HCT116 (cell line): Measurements from ENCODE around the gene PHLDB3. TPM values are rescaled to one million over a fixed set of nuclear protein-coding genes. Genes with fewer than 3 reads are reported as not detected.
A peak's percentile ranks its signal among the peaks of the same experiment; 100 is the strongest.

Experiments
- ATAC-seq: fragments of 200-7000 bp; cut with Tn5 transposase; 2 replicates; pipeline ENCODE4 v1.9.1; 2020; ENCODE audit warnings: mild to moderate bottlenecking, moderate library complexity
- BruUV-seq: library from RNA; stranded (reverse); fragments of 400-500 nt; replicated peaks from 2 replicates; lab custom pipeline; 2021; lab: Mats Ljungman, UMichigan
- CTCF ChIA-PET: fragments of 300-600 bp; sonication (Branson Sonifier 250); formaldehyde crosslinking; loops from one replicate; lab custom pipeline; 2021; ENCODE audit warnings: antibody characterized with exemption; lab: Charles Lee
- POLR2A ChIA-PET: fragments of 300-600, 350-600 bp; sonication (Branson Sonifier 250); formaldehyde crosslinking; loops from one replicate; lab custom pipeline; 2021; ENCODE audit warnings: antibody characterized with exemption; lab: Charles Lee
- RAD21 ChIA-PET, 2 experiments: fragments of 300-600 bp; sonication (Branson Sonifier 250); formaldehyde crosslinking; loops; one replicate each; lab custom pipeline; 2023; ENCODE audit warnings: low total read pairs in 2 of 2; ENCODE audit not compliant: uncharacterized antibody in 2 of 2, unreplicated experiment in 2 of 2, low non-redundant PET in 1 of 2; lab: Charles Lee
- DNase-seq: peaks from one replicate; pipeline ENCODE4 v3.0.0-alpha.2; 2010; ENCODE audit warnings: low read depth, low spot score
- H2AFZ ChIP-seq: fragments of 200-600 bp; shearing (Covaris generic), sonication (generic); 2 replicates; pipeline ENCODE4 v1.6.1; 2017; ENCODE audit warnings: low read depth, mixed run types, mixed read lengths, antibody characterized with exemption, low read length; ENCODE audit not compliant: poor library complexity, severe bottlenecking
- H3K27ac ChIP-seq: 2 replicates; pipeline ENCODE4 v1.5.1; 2012; ENCODE audit warnings: low read depth, low read length
- H3K27me3 ChIP-seq: fragments of 200-600 bp; sonication (generic); 2 replicates; pipeline ENCODE4 v1.6.1; 2016; ENCODE audit warnings: mixed run types, low read length, mixed read lengths; ENCODE audit not compliant: insufficient read depth
- H3K36me3 ChIP-seq, 2 experiments: fragments of 200-500 bp in 1 of 2; fragments of 200-600 bp in 1 of 2; sonication (Bioruptor generic) in 1 of 2; sonication (generic) in 1 of 2; 2 replicates each; pipeline versions ENCODE4 v1.5.1 to v1.6.1; 2014 to 2016; ENCODE audit warnings: low read length in 2 of 2, inconsistent platforms in 1 of 2, mixed read lengths in 1 of 2, mixed run types in 1 of 2; ENCODE audit not compliant: insufficient read depth in 2 of 2, control insufficient read depth in 1 of 2
- H3K4me1 ChIP-seq, 2 experiments: fragments of 200-600 bp in 1 of 2; sonication (generic) in 1 of 2; 2 replicates each; pipeline versions ENCODE4 v1.5.1 to v1.6.1; 2012 to 2017; ENCODE audit warnings: low read length in 2 of 2, inconsistent platforms in 1 of 2, mild to moderate bottlenecking in 1 of 2, mixed read lengths in 1 of 2, mixed run types in 1 of 2, moderate library complexity in 1 of 2; ENCODE audit not compliant: insufficient read depth in 2 of 2, control insufficient read depth in 1 of 2
- H3K4me2 ChIP-seq: fragments of 200-600 bp; sonication (generic); 2 replicates; pipeline ENCODE4 v1.6.1; 2017; ENCODE audit warnings: mixed run types, low read length, mixed read lengths
- H3K4me3 ChIP-seq, 2 experiments: fragments of 200-600 bp in 1 of 2; sonication (generic) in 1 of 2; replicated peaks in 1 of 2; 2 replicates each; pipeline ENCODE4 v1.5.1; 2011 to 2016; ENCODE audit warnings: low read length in 2 of 2, control low read depth in 1 of 2, low read depth in 1 of 2, mild to moderate bottlenecking in 1 of 2, mixed read lengths in 1 of 2, mixed run types in 1 of 2
- H3K79me2 ChIP-seq: fragments of 200-600 bp; sonication (generic); 2 replicates; pipeline ENCODE4 v1.6.1; 2017; ENCODE audit warnings: mild to moderate bottlenecking, mixed run types, low read length, moderate library complexity, mixed read lengths; ENCODE audit not compliant: insufficient read depth
- H3K9ac ChIP-seq: fragments of 200-600 bp; sonication (generic); 2 replicates; pipeline ENCODE4 v1.6.1; 2016; ENCODE audit warnings: low read length, mixed read lengths
- H3K9me2 ChIP-seq: fragments of 200-600 bp; sonication (generic), shearing (Covaris generic); 2 replicates; pipeline ENCODE4 v1.6.1; 2017; ENCODE audit warnings: mixed run types, mild to moderate bottlenecking, moderate library complexity; ENCODE audit not compliant: insufficient read depth
- H3K9me3 ChIP-seq, 2 experiments: fragments of 200-500 bp in 1 of 2; fragments of 200-600 bp in 1 of 2; sonication (Bioruptor generic) in 1 of 2; sonication (generic) in 1 of 2; 2 replicates each; pipeline ENCODE4 v1.6.1; 2014 to 2017; ENCODE audit warnings: low read length in 2 of 2, mixed read lengths in 2 of 2, inconsistent platforms in 1 of 2, low read depth in 1 of 2, mild to moderate bottlenecking in 1 of 2, mixed run types in 1 of 2, moderate library complexity in 1 of 2; ENCODE audit not compliant: control insufficient read depth in 1 of 2, insufficient read depth in 1 of 2
- H4K20me1 ChIP-seq: fragments of 200-600 bp; sonication (generic), shearing (Covaris generic); 2 replicates; pipeline ENCODE4 v1.6.1; 2017; ENCODE audit warnings: mixed run types, mild to moderate bottlenecking, moderate library complexity; ENCODE audit not compliant: insufficient read depth
- EZH2 ChIP-seq: fragments of 200-600 bp; sonication (generic); IDR thresholded peaks from 2 replicates; pipeline ENCODE4 v1.6.1; 2017; ENCODE audit warnings: antibody characterized with exemption, mixed run types
- FOSL1 ChIP-seq: IDR thresholded peaks from 2 replicates; pipeline ENCODE4 v1.6.1; 2012; ENCODE audit warnings: low read depth
- RAD21 ChIP-seq: IDR thresholded peaks from 2 replicates; pipeline ENCODE4 v1.6.1; 2012; ENCODE audit warnings: low read depth, mild to moderate bottlenecking
- SIN3A ChIP-seq: IDR thresholded peaks from 2 replicates; pipeline ENCODE4 v1.6.1; 2012; ENCODE audit warnings: low read depth
- SRF ChIP-seq: IDR thresholded peaks from 2 replicates; pipeline ENCODE4 v1.6.1; 2012; ENCODE audit warnings: low read depth
- ZNF274 ChIP-seq: fragments of 200-500 bp; sonication (Bioruptor generic); IDR thresholded peaks from 2 replicates; pipeline ENCODE4 v1.6.1; 2014; ENCODE audit warnings: mild to moderate bottlenecking, low read depth, low read length, inconsistent platforms
- intact Hi-C: fragments of 100-400 bp; cut with micrococcal nuclease; formaldehyde crosslinking; loops from 2 replicates; pipeline ENCODE4 v1.10.0; 2022
- total RNA-seq: library from RNA; stranded (reverse); gene quantifications from one replicate; pipeline ENCODE4 v1.2.1, GENCODE V29; 2021; ENCODE audit not compliant: unreplicated experiment
- TF ChIP-seq, protein P1 (sequence below): IDR thresholded peaks from 2 replicates; pipeline ENCODE4 v1.6.1; 2012
- TF ChIP-seq, protein P2 (sequence below), 3 experiments: fragments of 200-600 bp in 1 of 3; sonication (generic) in 1 of 3; IDR thresholded peaks in 2 of 3; conservative IDR thresholded peaks in 1 of 3; 2 replicates each; pipeline ENCODE4 v1.5.1; 2012 to 2017; ENCODE audit warnings: low read depth in 2 of 3, low read length in 2 of 3, antibody characterized with exemption in 1 of 3, borderline replicate concordance in 1 of 3, control low read depth in 1 of 3, mild to moderate bottlenecking in 1 of 3, mixed read lengths in 1 of 3, mixed run types in 1 of 3, moderate library complexity in 1 of 3; ENCODE audit not compliant: insufficient read depth in 1 of 3

Gene PHLDB3
- total RNA-seq, 1 experiment from 2014 or later = 15.5 TPM

DNA sequence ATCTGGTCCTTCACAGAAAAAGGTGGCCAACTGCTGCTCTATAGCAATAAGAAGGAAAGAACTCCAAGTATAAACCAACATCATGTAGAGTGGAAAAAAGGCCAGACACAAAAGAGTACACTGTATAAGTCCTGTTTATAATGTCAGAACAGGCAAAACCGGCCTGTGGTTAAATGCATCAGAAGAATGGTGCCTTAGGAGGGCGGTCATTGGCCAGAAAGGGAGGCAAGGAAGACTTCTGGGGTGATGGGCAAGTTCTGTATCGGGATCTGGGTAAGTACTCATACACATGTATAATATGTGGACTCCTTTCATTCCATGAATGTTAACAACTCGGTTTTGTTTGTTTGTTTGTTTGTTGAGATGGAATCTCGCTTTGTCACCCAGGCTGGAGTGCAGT lies 18.4 kb upstream of the PHLDB3 start:
- CTCF ChIA-PET = interaction anchor here (6.3 kb wide), 1 partner anchor 76 kb away, joined by 225 read pairs; no protein-coding TSS in a partner anchor
- H3K9me2 ChIP-seq = no peaks in the 10 kb centered on the region
- H3K27ac ChIP-seq = peak overlapping the region; percentile 22; the same call in 1 of the 2 replicates
- intact Hi-C loops = no loop called here
- no peak for TF ChIP-seq FOSL1
- POLR2A ChIA-PET = no interaction called here
- no peaks in the 10 kb centered on the region for H3K27me3 ChIP-seq
- RAD21 ChIA-PET = no interaction called here
- no peaks in the 10 kb centered on the region; a peak in 1 of 4 replicates for H3K36me3 ChIP-seq
- ATAC-seq (no peak), DNase-seq (no peak)
- H3K4me2 ChIP-seq = peak overlapping the region; percentile 61
- peaks cover 27 to 53% of the 10 kb centered on the region in 2 experiments for H3K4me1 ChIP-seq
- H4K20me1 ChIP-seq = no peaks in the 10 kb centered on the region
- H3K9ac ChIP-seq = no peak overlapping the region
- peaks cover 53% of the 10 kb centered on the region for H3K79me2 ChIP-seq
- no TSS peak for BruUV-seq
- no peak overlapping the region for H2AFZ ChIP-seq
- no peak overlapping the region for H3K4me3 ChIP-seq
- no peaks in the 10 kb centered on the region for H3K9me3 ChIP-seq

DNA sequence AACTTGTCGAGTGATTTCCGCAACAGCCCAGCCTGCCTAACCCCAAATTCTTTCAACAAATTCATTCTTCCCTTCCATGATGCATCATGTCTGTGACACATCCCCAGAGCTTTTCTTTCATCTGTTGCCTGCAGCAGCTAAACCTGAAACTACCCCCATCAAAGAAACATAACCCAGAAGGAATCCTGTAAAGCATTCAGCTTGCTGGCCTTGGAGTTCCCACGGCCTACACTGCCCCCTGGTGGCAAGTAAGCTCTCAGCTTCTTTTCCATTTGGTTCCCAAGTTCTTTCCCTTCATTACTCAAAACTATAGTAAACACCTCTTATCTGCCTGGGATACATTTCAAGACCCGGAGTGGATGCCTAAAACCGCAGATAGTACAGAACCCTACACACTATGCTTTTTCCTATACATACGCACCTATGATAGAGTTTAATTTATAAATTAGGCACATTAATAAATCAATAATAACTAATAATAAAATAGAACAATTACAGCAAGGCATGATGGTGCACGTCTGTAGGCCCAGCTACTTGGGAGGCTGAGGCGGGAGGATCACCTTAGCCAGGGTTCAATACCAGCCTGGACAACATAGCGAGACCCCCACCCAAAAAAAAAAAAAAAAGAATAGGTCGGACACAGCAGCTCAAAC lies 15.0 kb upstream of the PHLDB3 start:
- DNase-seq = peak; percentile 74
- intact Hi-C loops = loop anchor here (1.0 to 2.0 kb wide), 3 partner anchors 72 to 289 kb away; no protein-coding TSS in a partner anchor
- no peaks in the 10 kb centered on the region for H4K20me1 ChIP-seq
- RAD21 ChIA-PET = interaction anchor here (0.8 to 2.8 kb wide), 6 partner anchors 14 to 87 kb away, joined by 3 to 32 read pairs (median 4); partner anchors contain the start of gene ZNF575 (in 1 of the 2)
- no peaks in the 10 kb centered on the region for H3K27me3 ChIP-seq
- ATAC-seq = peak; percentile 76
- no peaks in the 10 kb centered on the region; a peak in 1 of 4 replicates for H3K36me3 ChIP-seq
- POLR2A ChIA-PET = interaction anchor here (0.7 to 1.8 kb wide), 6 partner anchors 11 to 87 kb away, joined by 3 to 9 read pairs (median 4); partner anchors contain the start of gene ZNF575
- no peak overlapping the region for H2AFZ ChIP-seq
- H3K9me2 ChIP-seq = no peaks in the 10 kb centered on the region
- no peaks in the 10 kb centered on the region for H3K9me3 ChIP-seq
- peaks cover 19 to 30% of the 10 kb centered on the region in 2 experiments for H3K4me1 ChIP-seq
- no peak overlapping the region for H3K27ac ChIP-seq
- peaks cover 32% of the 10 kb centered on the region; the same call in 1 of the 2 replicates for H3K79me2 ChIP-seq
- H3K9ac ChIP-seq = no peak overlapping the region
- no peak overlapping the region for H3K4me3 ChIP-seq
- H3K4me2 ChIP-seq = no peak overlapping the region
- CTCF ChIA-PET = interaction anchor here (0.6 to 6.3 kb wide), 20 partner anchors 9 to 289 kb away, joined by 3 to 225 read pairs (median 5); partner anchors contain the start of genes ETHE1, IRGQ, LYPD3 and PHLDB3
- BruUV-seq = no TSS peak
- TF ChIP-seq ZNF274 (no peak), SIN3A (no peak), FOSL1 (0 out of 2 replicates have a peak, but pooled peaks have one; percentile 10), EZH2 (no peak), SRF (no peak), RAD21 (peak; percentile 93)
- TF ChIP-seq, protein P1, sequence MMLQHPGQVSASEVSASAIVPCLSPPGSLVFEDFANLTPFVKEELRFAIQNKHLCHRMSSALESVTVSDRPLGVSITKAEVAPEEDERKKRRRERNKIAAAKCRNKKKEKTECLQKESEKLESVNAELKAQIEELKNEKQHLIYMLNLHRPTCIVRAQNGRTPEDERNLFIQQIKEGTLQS = no peak
- TF ChIP-seq, protein P2, sequence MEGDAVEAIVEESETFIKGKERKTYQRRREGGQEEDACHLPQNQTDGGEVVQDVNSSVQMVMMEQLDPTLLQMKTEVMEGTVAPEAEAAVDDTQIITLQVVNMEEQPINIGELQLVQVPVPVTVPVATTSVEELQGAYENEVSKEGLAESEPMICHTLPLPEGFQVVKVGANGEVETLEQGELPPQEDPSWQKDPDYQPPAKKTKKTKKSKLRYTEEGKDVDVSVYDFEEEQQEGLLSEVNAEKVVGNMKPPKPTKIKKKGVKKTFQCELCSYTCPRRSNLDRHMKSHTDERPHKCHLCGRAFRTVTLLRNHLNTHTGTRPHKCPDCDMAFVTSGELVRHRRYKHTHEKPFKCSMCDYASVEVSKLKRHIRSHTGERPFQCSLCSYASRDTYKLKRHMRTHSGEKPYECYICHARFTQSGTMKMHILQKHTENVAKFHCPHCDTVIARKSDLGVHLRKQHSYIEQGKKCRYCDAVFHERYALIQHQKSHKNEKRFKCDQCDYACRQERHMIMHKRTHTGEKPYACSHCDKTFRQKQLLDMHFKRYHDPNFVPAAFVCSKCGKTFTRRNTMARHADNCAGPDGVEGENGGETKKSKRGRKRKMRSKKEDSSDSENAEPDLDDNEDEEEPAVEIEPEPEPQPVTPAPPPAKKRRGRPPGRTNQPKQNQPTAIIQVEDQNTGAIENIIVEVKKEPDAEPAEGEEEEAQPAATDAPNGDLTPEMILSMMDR (IDR thresholded peaks at IDR 0.05 in 2 of 3, conservative IDR thresholded peaks at IDR 0.05 in 1 of 3; ENCODE audit: borderline replicate concordance in 1 of 3, insufficient read depth in 1 of 3, low read depth in 2 of 3, low read length in 2 of 3) = peak; percentile 88 to 93 (median 91)
